K562 (cell line): Measurements from ENCODE around the gene MSS51. TPM values are rescaled to one million over a fixed set of nuclear protein-coding genes. Genes with fewer than 3 reads are reported as not detected.

Source experiments
- ATAC-seq: fragments of 200-7000 bp; cut with Tn5 transposase; 3 replicates; pipeline ENCODE4 v1.9.1; 2020; ENCODE audit warnings: moderate library complexity
- BruUV-seq: library from RNA; stranded (reverse); fragments of 400-500 nt; replicated peaks from 2 replicates; lab custom pipeline; 2021; lab: Mats Ljungman, UMichigan
- CTCF ChIA-PET: fragments of 300-600 bp; formaldehyde crosslinking; extraction: SDS; loops from one replicate; lab custom pipeline; 2021; ENCODE audit warnings: low intra/inter-chr PET ratio; lab: Yijun Ruan, JAX
- POLR2A ChIA-PET: fragments of 300-600, 350-650 bp; sonication (Branson Sonifier 250); formaldehyde crosslinking; extraction: SDS; loops from one replicate; lab custom pipeline; 2021; ENCODE audit warnings: antibody characterized with exemption, inconsistent platforms; lab: Yijun Ruan, JAX
- DNase-seq, 4 experiments: peaks; one replicate each; pipeline versions ENCODE4 v3.0.0 to v3.0.0-alpha.2; 2011 to 2018; ENCODE audit warnings: low spot score in 3 of 4, mixed read lengths in 3 of 4; ENCODE audit errors: extremely low read depth in 1 of 4
- FAIRE-seq: peaks from 2 replicates; lab custom pipeline; 2011; peaks lifted over from hg19 to GRCh38; lab: Jason Lieb, UNC
- H2AFZ ChIP-seq: 2 replicates; pipeline ENCODE4 v1.6.0; 2011; ENCODE audit warnings: low read depth, low read length, control low read depth, inconsistent platforms
- H3K27ac ChIP-seq: fragments of 200-600 bp; 3 replicates; pipeline ENCODE4 v1.8.0; 2011; ENCODE audit warnings: low read depth, mild to moderate bottlenecking, control low read depth, inconsistent platforms, low read length, moderate library complexity, mixed read lengths; ENCODE audit errors: extremely low read depth
- H3K27me3 ChIP-seq, 2 experiments: fragments of 300-600 bp in 1 of 2; 2 replicates in 1 of 2; 3 replicates in 1 of 2; pipeline versions ENCODE4 v1.6.0 to v1.8.0; 2011; ENCODE audit warnings: inconsistent platforms in 2 of 2, low read length in 2 of 2, mild to moderate bottlenecking in 1 of 2, mixed read lengths in 1 of 2, moderate library complexity in 1 of 2; ENCODE audit not compliant: control insufficient read depth in 2 of 2, insufficient read depth in 2 of 2
- H3K36me3 ChIP-seq: fragments of 300-600 bp; 3 replicates; pipeline ENCODE4 v1.8.0; 2011; ENCODE audit warnings: mild to moderate bottlenecking, low read length, inconsistent platforms; ENCODE audit not compliant: control insufficient read depth, insufficient read depth
- H3K4me1 ChIP-seq, 2 experiments: fragments of 200-600 bp in 1 of 2; replicated peaks in 1 of 2; 2 replicates in 1 of 2; 3 replicates in 1 of 2; pipeline versions ENCODE4 v1.5.1 to v1.8.0; 2011; ENCODE audit warnings: inconsistent platforms in 2 of 2, low read length in 2 of 2, mild to moderate bottlenecking in 1 of 2, mixed read lengths in 1 of 2, moderate library complexity in 1 of 2; ENCODE audit not compliant: control insufficient read depth in 2 of 2, insufficient read depth in 2 of 2
- H3K4me2 ChIP-seq: 2 replicates; pipeline ENCODE4 v1.6.1; 2011; ENCODE audit warnings: low read length, control low read depth, inconsistent platforms, mixed read lengths; ENCODE audit not compliant: insufficient read depth
- H3K4me3 ChIP-seq: fragments of 200-600 bp; sonication (generic), shearing (Covaris generic); 2 replicates; pipeline ENCODE4 v1.5.1; 2016; ENCODE audit warnings: control low read depth, inconsistent platforms
- H3K79me2 ChIP-seq: fragments of 200-600 bp; 3 replicates; pipeline ENCODE4 v1.8.0; 2011; ENCODE audit warnings: low read length, inconsistent platforms; ENCODE audit not compliant: control insufficient read depth, insufficient read depth
- H3K9ac ChIP-seq, 2 experiments: 2 replicates each; pipeline versions ENCODE4 v1.6.0 to v1.6.1; 2011; ENCODE audit warnings: low read depth in 2 of 2, low read length in 2 of 2, control low read depth in 1 of 2, inconsistent platforms in 1 of 2, mild to moderate bottlenecking in 1 of 2, mixed read lengths in 1 of 2; ENCODE audit not compliant: insufficient read depth in 1 of 2
- H3K9me1 ChIP-seq: one replicate; pipeline ENCODE4 v1.6.0; 2011; ENCODE audit warnings: inconsistent platforms, mild to moderate bottlenecking, low read length, moderate library complexity; ENCODE audit not compliant: control insufficient read depth, insufficient read depth
- H3K9me3 ChIP-seq: replicated peaks from 2 replicates; pipeline ENCODE4 v1.5.1; 2011; ENCODE audit warnings: low read depth, low read length, inconsistent platforms; ENCODE audit not compliant: control insufficient read depth, insufficient read depth
- H4K20me1 ChIP-seq: replicated peaks from 2 replicates; pipeline ENCODE4 v1.6.1; 2011; ENCODE audit warnings: low read length, inconsistent platforms, mixed read lengths; ENCODE audit not compliant: control insufficient read depth, insufficient read depth
- BHLHE40 ChIP-seq: IDR thresholded peaks from 2 replicates; pipeline ENCODE4 v1.6.1; 2011; ENCODE audit warnings: low read length, improper control_type of control experiment
- CREB1 ChIP-seq, 2 experiments: sonication (generic) in 1 of 2; formaldehyde crosslinking in 1 of 2; IDR thresholded peaks; 2 replicates each; pipeline versions ENCODE4 v1.6.1 to v1.8.0; 2012 to 2022; ENCODE audit warnings: inconsistent platforms in 1 of 2, mild to moderate bottlenecking in 1 of 2, missing genetic modification reagents in 1 of 2, moderate library complexity in 1 of 2
- E2F6 ChIP-seq, 2 experiments: IDR thresholded peaks; 2 replicates each; pipeline ENCODE4 v1.6.1; 2011; ENCODE audit warnings: borderline replicate concordance in 1 of 2, control low read depth in 1 of 2, low read depth in 1 of 2, low read length in 1 of 2, mild to moderate bottlenecking in 1 of 2, mixed read lengths in 1 of 2, moderate library complexity in 1 of 2; ENCODE audit not compliant: insufficient read depth in 1 of 2, insufficient read length in 1 of 2, poor library complexity in 1 of 2, severe bottlenecking in 1 of 2; ENCODE audit errors: extremely low read depth in 1 of 2
- NCOA4 ChIP-seq: fragments of 450-650 bp; IDR thresholded peaks from 2 replicates; pipeline ENCODE4 v1.6.1; 2018; ENCODE audit warnings: mild to moderate bottlenecking; ENCODE audit not compliant: partially characterized antibody
- PCBP2 ChIP-seq: fragments of 200-400 bp; formaldehyde crosslinking; IDR thresholded peaks from 2 replicates; pipeline ENCODE4 v1.6.1; 2018; ENCODE audit warnings: low read length, low read depth, mild to moderate bottlenecking, moderate library complexity; ENCODE audit not compliant: poor library complexity, severe bottlenecking
- TRIM25 ChIP-seq: fragments of 450-650 bp; IDR thresholded peaks from 2 replicates; pipeline ENCODE4 v1.7.0; 2016; ENCODE audit warnings: borderline replicate concordance
- ZNF830 ChIP-seq: fragments of 250-450 bp; sonication (Bioruptor Pico); IDR thresholded peaks from 2 replicates; pipeline ENCODE4 v1.5.0; 2021; ENCODE audit warnings: mild to moderate bottlenecking
- WGBS: fragments of 100-300 bp; shearing (Covaris generic); methylation state at CpG from one replicate; pipeline ENCODE4 v1.1.6; 2016; ENCODE audit warnings: low coverage, mixed read lengths; ENCODE audit not compliant: insufficient coverage; ENCODE audit errors: missing lambda C conversion rate; 5-methylcytosine and 5-hydroxymethylcytosine counted together
- in situ Hi-C: fragments of 300-500 bp; cut with MboI; formaldehyde crosslinking; loops from 4 replicates; pipeline ENCODE4 v1.15.0; 2018; ENCODE audit warnings: inconsistent platforms, mixed read lengths
- intact Hi-C: fragments of 100-400 bp; cut with micrococcal nuclease; formaldehyde crosslinking; loops from 2 replicates; pipeline ENCODE4 v1.14.2; 2022
- polyA plus RNA-seq, 8 experiments: library from polyadenylated mRNA; depleted of rRNA in 4 of 8; stranded (reverse) in 5 of 8; unstranded in 3 of 8; fragments of >200 nt; fragmentation: Nextera tagmentation in 2 of 8; fragmentation: Illumina TruSeq in 1 of 8; extraction: Ambion mirVana in 2 of 8; extraction: Trizol in 1 of 8; gene quantifications; 2 replicates each; pipeline versions ENCODE4 v1.2.1 to v1.2.3, GENCODE V29; 2011 to 2014; ENCODE audit warnings: inconsistent platforms in 1 of 8, missing spikeins in 1 of 8
- total RNA-seq, 7 experiments: library from RNA; depleted of rRNA in 6 of 7; stranded (reverse); fragments of >200 nt in 6 of 7; fragmentation: Illumina TruSeq in 2 of 7; extraction: Trizol in 2 of 7; gene quantifications; 2 replicates each; pipeline versions ENCODE4 v1.2.1 to v1.2.3, GENCODE V29; 2011 to 2021; ENCODE audit warnings: low replicate concordance in 1 of 7
- TF ChIP-seq, protein P1 (sequence below), 2 experiments: fragments of 450-650 bp; IDR thresholded peaks; 2 replicates each; pipeline ENCODE4 v1.6.1; 2016
- TF ChIP-seq, protein P2 (sequence below), 3 experiments: fragments of 200-800 bp in 1 of 3; fragments of 250-450 bp in 1 of 3; fragments of 450-650 bp in 1 of 3; sonication (Bioruptor Pico) in 1 of 3; sonication (Bioruptor generic) in 1 of 3; formaldehyde crosslinking in 1 of 3; IDR thresholded peaks; 2 replicates each; pipeline versions ENCODE4 v1.6.1 to v1.8.0; 2016 to 2022; ENCODE audit warnings: mild to moderate bottlenecking in 2 of 3, missing genetic modification characterization in 2 of 3, missing compliant biosample characterization in 1 of 3, moderate library complexity in 1 of 3

MSS51 gene
- total and polyA plus RNA-seq, 9 of the 15 experiments (the other 6 are each of a cell fraction or from before 2014, with no cell fraction given), result 0.28 to 1.8 (median 1.2) TPM

GRCh38 chr10:73413528-73414229, 19.7 kb downstream of the MSS51 start, which contains the start of gene ANXA7 (continued):
- TF ChIP-seq TRIM25 (no peak), E2F6 (IDR thresholded peaks at IDR 0.05; ENCODE audit: borderline replicate concordance in 1 of 2, extremely low read depth in 1 of 2, insufficient read depth in 1 of 2, insufficient read length in 1 of 2, low read depth in 1 of 2, low read length in 1 of 2, poor library complexity in 1 of 2, severe bottlenecking in 1 of 2) (peak in 1 of 2 experiments; percentile 45), BHLHE40 (peak; percentile 16; the same call in 1 of the 2 replicates)

DNA sequence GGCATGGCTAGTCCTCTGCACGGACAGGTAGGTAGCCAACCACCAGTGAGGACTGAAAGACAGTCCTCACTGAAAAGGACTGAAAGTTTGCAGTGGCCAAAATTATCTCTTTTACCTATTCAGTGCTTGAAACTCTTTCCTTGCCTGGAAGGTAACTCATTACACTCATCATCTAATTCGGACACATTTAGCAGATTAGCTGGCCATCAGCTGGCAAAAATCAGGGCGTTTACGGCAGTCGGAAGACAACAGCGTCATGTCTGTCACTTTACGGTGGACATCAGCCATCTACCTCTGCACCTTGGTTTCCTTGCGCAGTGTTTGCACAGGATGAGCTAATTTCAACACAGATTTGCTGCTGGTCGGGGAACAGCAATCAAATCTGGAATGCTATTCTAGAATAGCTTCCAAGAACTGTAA, 20.2 kb downstream of the MSS51 start:
- Histone ChIP-seq H3K27ac (peak overlapping the region; percentile 95), H3K4me3 (peak overlapping the region; percentile 89), H3K79me2 (peaks cover 56% of the 10 kb centered on the region), H3K9me3 (no peaks in the 10 kb centered on the region), H3K27me3 (no peaks in the 10 kb centered on the region), H2AFZ (peak overlapping the region; percentile 90), H3K9ac (peak overlapping the region; percentile 90 to 96), H3K9me1 (no peaks in the 10 kb centered on the region), H3K4me2 (peak overlapping the region; percentile 99), H3K36me3 (peaks cover under 1% of the 10 kb centered on the region; the same call in 1 of the 3 replicates), H3K4me1 (peaks cover 10 to 11% of the 10 kb centered on the region in 2 experiments), H4K20me1 (peaks cover 22% of the 10 kb centered on the region)
- in situ Hi-C loops, result no loop called here
- BruUV-seq, result no TSS peak
- CTCF ChIA-PET, result no interaction called here
- WGBS, result 0% methylated on average over 9 of the region's 9 CpGs
- intact Hi-C loops, result loop anchor here (5.0 kb wide), 2 partner anchors 84 to 166 kb away; partner anchors contain the start of genes DNAJC9 and PPP3CB
- DNase-seq (peak; percentile 58 to 78 (median 64)), FAIRE-seq (peak; percentile 82), ATAC-seq (peak; percentile 65)
- POLR2A ChIA-PET, result interaction anchor here (0.6 to 3.9 kb wide), 13 partner anchors 10 to 331 kb away, joined by 3 to 16 read pairs (median 3); partner anchors contain the start of genes DNAJC9, PPP3CB and SEC24C
- TF ChIP-seq, protein P1, sequence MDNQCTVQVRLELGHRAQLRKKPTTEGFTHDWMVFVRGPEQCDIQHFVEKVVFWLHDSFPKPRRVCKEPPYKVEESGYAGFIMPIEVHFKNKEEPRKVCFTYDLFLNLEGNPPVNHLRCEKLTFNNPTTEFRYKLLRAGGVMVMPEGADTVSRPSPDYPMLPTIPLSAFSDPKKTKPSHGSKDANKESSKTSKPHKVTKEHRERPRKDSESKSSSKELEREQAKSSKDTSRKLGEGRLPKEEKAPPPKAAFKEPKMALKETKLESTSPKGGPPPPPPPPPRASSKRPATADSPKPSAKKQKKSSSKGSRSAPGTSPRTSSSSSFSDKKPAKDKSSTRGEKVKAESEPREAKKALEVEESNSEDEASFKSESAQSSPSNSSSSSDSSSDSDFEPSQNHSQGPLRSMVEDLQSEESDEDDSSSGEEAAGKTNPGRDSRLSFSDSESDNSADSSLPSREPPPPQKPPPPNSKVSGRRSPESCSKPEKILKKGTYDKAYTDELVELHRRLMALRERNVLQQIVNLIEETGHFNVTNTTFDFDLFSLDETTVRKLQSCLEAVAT (IDR thresholded peaks at IDR 0.05), result no peak
- no peak for TF ChIP-seq NCOA4
- TF ChIP-seq PCBP2, result no peak
- TF ChIP-seq ZNF830 (CRISPR knock-in tag), result no peak
- TF ChIP-seq CREB1 (IDR thresholded peaks at IDR 0.05), result peak; percentile 76
- TF ChIP-seq CREB1 (CRISPR knock-in tag; IDR thresholded peaks at IDR 0.05), result no peak; the same call in 1 of the 2 replicates
- TF ChIP-seq, protein P2, sequence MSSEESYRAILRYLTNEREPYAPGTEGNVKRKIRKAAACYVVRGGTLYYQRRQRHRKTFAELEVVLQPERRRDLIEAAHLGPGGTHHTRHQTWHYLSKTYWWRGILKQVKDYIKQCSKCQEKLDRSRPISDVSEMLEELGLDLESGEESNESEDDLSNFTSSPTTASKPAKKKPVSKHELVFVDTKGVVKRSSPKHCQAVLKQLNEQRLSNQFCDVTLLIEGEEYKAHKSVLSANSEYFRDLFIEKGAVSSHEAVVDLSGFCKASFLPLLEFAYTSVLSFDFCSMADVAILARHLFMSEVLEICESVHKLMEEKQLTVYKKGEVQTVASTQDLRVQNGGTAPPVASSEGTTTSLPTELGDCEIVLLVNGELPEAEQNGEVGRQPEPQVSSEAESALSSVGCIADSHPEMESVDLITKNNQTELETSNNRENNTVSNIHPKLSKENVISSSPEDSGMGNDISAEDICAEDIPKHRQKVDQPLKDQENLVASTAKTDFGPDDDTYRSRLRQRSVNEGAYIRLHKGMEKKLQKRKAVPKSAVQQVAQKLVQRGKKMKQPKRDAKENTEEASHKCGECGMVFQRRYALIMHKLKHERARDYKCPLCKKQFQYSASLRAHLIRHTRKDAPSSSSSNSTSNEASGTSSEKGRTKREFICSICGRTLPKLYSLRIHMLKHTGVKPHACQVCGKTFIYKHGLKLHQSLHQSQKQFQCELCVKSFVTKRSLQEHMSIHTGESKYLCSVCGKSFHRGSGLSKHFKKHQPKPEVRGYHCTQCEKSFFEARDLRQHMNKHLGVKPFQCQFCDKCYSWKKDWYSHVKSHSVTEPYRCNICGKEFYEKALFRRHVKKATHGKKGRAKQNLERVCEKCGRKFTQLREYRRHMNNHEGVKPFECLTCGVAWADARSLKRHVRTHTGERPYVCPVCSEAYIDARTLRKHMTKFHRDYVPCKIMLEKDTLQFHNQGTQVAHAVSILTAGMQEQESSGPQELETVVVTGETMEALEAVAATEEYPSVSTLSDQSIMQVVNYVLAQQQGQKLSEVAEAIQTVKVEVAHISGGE (CRISPR knock-in tag; IDR thresholded peaks at IDR 0.05), result no peak
